ENCODE measurements around the gene CHD1L. TPM values are rescaled to one million over a fixed set of nuclear protein-coding genes. Genes with fewer than 3 reads are reported as not detected.

Gene CHD1L
- total and polyA plus RNA-seq, 2 donors (not counting 3 experiments of a cell fraction or from before 2014, with no cell fraction given): 12.3 to 33.8 TPM

GRCh38 chr1:147209825-147210821, 32.4 kb upstream of the CHD1L start:
- Histone ChIP-seq H3K4me3 (replicated peaks in 1 of 3; ENCODE audit: insufficient read depth in 1 of 3, low read depth in 1 of 3, low read length in 3 of 3) (no peak overlapping the region), H3K9me3 (replicated peaks; ENCODE audit: control insufficient read depth, insufficient read depth, low read length) (no peaks in the 10 kb centered on the region), H3K9ac (replicated peaks; ENCODE audit: extremely low read depth, insufficient read depth, low read length) (no peak overlapping the region), H3K27ac (ENCODE audit: insufficient read depth, low read depth, low read length) (no peak overlapping the region), H3K79me2 (ENCODE audit: control insufficient read depth, insufficient read depth, low read length) (no peaks in the 10 kb centered on the region), H3K4me2 (ENCODE audit: insufficient read depth, low read length) (no peak overlapping the region), H3K27me3 (ENCODE audit: control insufficient read depth in 2 of 2, insufficient read depth in 2 of 2, low read length in 2 of 2) (no peaks in the 10 kb centered on the region), H2AFZ (ENCODE audit: low read depth, low read length) (no peak overlapping the region), H3K36me3 (ENCODE audit: control insufficient read depth in 2 of 2, extremely low read depth in 1 of 2, insufficient read depth in 2 of 2, low read length in 2 of 2) (no peaks in the 10 kb centered on the region), H4K20me1 (replicated peaks; ENCODE audit: control insufficient read depth, extremely low read depth, insufficient read depth, low read length) (no peaks in the 10 kb centered on the region), H3K4me1 (ENCODE audit: control insufficient read depth, extremely low read depth, insufficient read depth, low read length) (no peaks in the 10 kb centered on the region), H3K9me1 (replicated peaks; ENCODE audit: control insufficient read depth, extremely low read depth, insufficient read depth, low read length) (no peaks in the 10 kb centered on the region)
- intact Hi-C loops (cut with micrococcal nuclease) (no loop called here), dilution Hi-C loops (cut with MboI; ENCODE audit: extremely low pct_ligation_motif_present, low sequenced_read_pairs) (no loop called here)
- no peak for FAIRE-seq
- no TSS peak for BruUV-seq (replicated peaks)
- CTCF ChIA-PET: no interaction called here
- no peak for DNase-seq (ENCODE audit: low read depth, low spot score)
- TF ChIP-seq EZH2 (IDR thresholded peaks at IDR 0.05; ENCODE audit: borderline replicate concordance, low read depth, low read length, severe bottlenecking): no peak
- TF ChIP-seq MYC (IDR thresholded peaks at IDR 0.05; ENCODE audit: low read depth, low read length): no peak
- TF ChIP-seq POLR2AphosphoS5 (IDR thresholded peaks at IDR 0.05; ENCODE audit: insufficient read depth, low read depth, low read length): no peak
- no peak for TF ChIP-seq POLR2A (IDR thresholded peaks at IDR 0.05; ENCODE audit: low read depth, low read length)
- TF ChIP-seq CTCF (IDR thresholded peaks at IDR 0.05; ENCODE audit: extremely low read depth in 1 of 2, insufficient read depth in 1 of 2, low read depth in 1 of 2, low read length in 2 of 2): no peak
- TF ChIP-seq JUN (IDR thresholded peaks at IDR 0.05; ENCODE audit: borderline replicate concordance, insufficient read depth, insufficient read length, low read depth): no peak
- no peak for TF ChIP-seq GATA2 (IDR thresholded peaks at IDR 0.05; ENCODE audit: insufficient read depth, insufficient read length, low read depth, low read length)
- no peak for TF ChIP-seq MAX (IDR thresholded peaks at IDR 0.05; ENCODE audit: insufficient read depth, insufficient read length)
- no peak for TF ChIP-seq FOS (IDR thresholded peaks at IDR 0.05; ENCODE audit: borderline replicate concordance, insufficient read depth, low read length)
- POLR2A ChIA-PET: no interaction called here

Measured in endothelial cell of umbilical vein (primary cell).